Ascending aorta (tissue), 2 donors: ENCODE results near the gene DNAJC16. TPM values are rescaled to one million over a fixed set of nuclear protein-coding genes. Genes with fewer than 3 reads are reported as not detected.

Experiments used
- DNase-seq, 2 donors: peaks; one replicate each; pipeline ENCODE4 v3.0.0-alpha.2; 2019; ENCODE audit warnings: low spot score in 2 of 2
- H3K27ac ChIP-seq, 2 donors: fragments of 200-600 bp; sonication (generic); one replicate each; pipeline ENCODE4 v1.5.1; 2016 to 2017; ENCODE audit warnings: mild to moderate bottlenecking in 1 of 2
- H3K27me3 ChIP-seq: fragments of 200-600 bp; sonication (generic); one replicate; pipeline ENCODE4 v1.5.1; 2017
- H3K36me3 ChIP-seq, 2 donors: fragments of 200-600 bp; sonication (generic); one replicate each; pipeline ENCODE4 v1.5.1; 2016
- H3K4me1 ChIP-seq, 2 donors: fragments of 200-600 bp; sonication (generic); one replicate each; pipeline ENCODE4 v1.5.1; 2016 to 2017; ENCODE audit warnings: mild to moderate bottlenecking in 1 of 2
- H3K4me3 ChIP-seq, 2 donors: fragments of 200-600 bp; sonication (generic); one replicate each; pipeline ENCODE4 v1.5.1; 2016 to 2017; ENCODE audit warnings: mild to moderate bottlenecking in 1 of 2
- H3K9me3 ChIP-seq, 2 donors: fragments of 200-600 bp; sonication (generic); one replicate each; pipeline ENCODE4 v1.5.1; 2016
- CTCF ChIP-seq, 3 experiments: fragments of 200-600 bp in 2 of 3; fragments of 450-650 bp in 1 of 3; sonication (generic) in 2 of 3; IDR thresholded peaks; one replicate each; pipeline ENCODE4 v1.5.1; 2016 to 2019; ENCODE audit warnings: antibody characterized with exemption in 3 of 3, mild to moderate bottlenecking in 1 of 3, moderate library complexity in 1 of 3
- intact Hi-C: fragments of 100-400 bp; cut with DNase I; formaldehyde crosslinking; loops from one replicate; pipeline ENCODE4 v1.15.1; 2023
- total RNA-seq: library from RNA; depleted of rRNA; stranded (reverse); fragments of >200 nt; gene quantifications from one replicate; pipeline ENCODE4 v1.1.0, GENCODE V29; 2016

The DNAJC16 gene
- total RNA-seq, 1 donor from 2014 or later, result 11.4 TPM

- no peak overlapping the region for H3K4me3 ChIP-seq
- no peaks in the 10 kb centered on the region for H3K27me3 ChIP-seq
- no peaks in the 10 kb centered on the region for H3K36me3 ChIP-seq
- H3K27ac ChIP-seq, result no peak overlapping the region
- intact Hi-C loops, result no loop called here
- TF ChIP-seq CTCF (IDR thresholded peaks at IDR 0.05), result no peak
- H3K9me3 ChIP-seq, result no peaks in the 10 kb centered on the region
- no peak for DNase-seq
- H3K4me1 ChIP-seq, result peaks cover 0 to 3% of the 10 kb centered on the region in 2 donors
Observed at GRCh38 chr1:15575549-15576150, 49.0 kb downstream of the DNAJC16 start.

- H3K4me1 ChIP-seq, result peaks cover 0 to 3% of the 10 kb centered on the region in 2 donors
- intact Hi-C loops, result no loop called here
- H3K4me3 ChIP-seq, result no peak overlapping the region
- H3K27ac ChIP-seq, result no peak overlapping the region
- no peaks in the 10 kb centered on the region for H3K27me3 ChIP-seq
- TF ChIP-seq CTCF (IDR thresholded peaks at IDR 0.05), result no peak
- no peak for DNase-seq
- H3K9me3 ChIP-seq, result no peaks in the 10 kb centered on the region
- H3K36me3 ChIP-seq, result no peaks in the 10 kb centered on the region
Observed at GRCh38 chr1:15577691-15578090, 51.0 kb downstream of the DNAJC16 start.

GRCh38 chr1:15578921-15579682, 52.5 kb downstream of the DNAJC16 start:
- no peaks in the 10 kb centered on the region for H3K36me3 ChIP-seq
- no peak overlapping the region for H3K27ac ChIP-seq
- H3K27me3 ChIP-seq, result no peaks in the 10 kb centered on the region
- H3K9me3 ChIP-seq, result no peaks in the 10 kb centered on the region
- TF ChIP-seq CTCF (IDR thresholded peaks at IDR 0.05), result no peak
- no peaks in the 10 kb centered on the region for H3K4me1 ChIP-seq
- no peak for DNase-seq
- H3K4me3 ChIP-seq, result no peak overlapping the region
- intact Hi-C loops, result no loop called here

- peaks cover 3% of the 10 kb centered on the region in 2 donors for H3K4me1 ChIP-seq
- no peaks in the 10 kb centered on the region for H3K36me3 ChIP-seq
- intact Hi-C loops, result no loop called here
- no peaks in the 10 kb centered on the region for H3K27me3 ChIP-seq
- no peak for TF ChIP-seq CTCF (IDR thresholded peaks at IDR 0.05)
- no peak for DNase-seq
- no peaks in the 10 kb centered on the region for H3K9me3 ChIP-seq
- H3K4me3 ChIP-seq, result no peak overlapping the region
- no peak overlapping the region for H3K27ac ChIP-seq
Observed at GRCh38 chr1:15579683-15580047, 53.0 kb downstream of the DNAJC16 start.

GRCh38 chr1:15583016-15583706, 56.5 kb downstream of the DNAJC16 start:
- no peaks in the 10 kb centered on the region for H3K36me3 ChIP-seq
- H3K4me1 ChIP-seq, result peaks cover 3% of the 10 kb centered on the region in 2 donors
- H3K27me3 ChIP-seq, result no peaks in the 10 kb centered on the region
- no peak overlapping the region for H3K27ac ChIP-seq
- no peak for DNase-seq
- no peaks in the 10 kb centered on the region for H3K9me3 ChIP-seq
- H3K4me3 ChIP-seq, result no peak overlapping the region
- intact Hi-C loops, result no loop called here
- no peak for TF ChIP-seq CTCF (IDR thresholded peaks at IDR 0.05)
